ENCODE results near the gene ANKRD37. TPM values are rescaled to one million over a fixed set of nuclear protein-coding genes. Genes with fewer than 3 reads are reported as not detected.

ANKRD37 gene
- total RNA-seq, 2 experiments from 2014 or later: 51.2 to 54.6 TPM

- DNase-seq (no peak), ATAC-seq (no peak)
- no peak for TF ChIP-seq CTCF (IDR thresholded peaks at IDR 0.05)
- intact Hi-C loops (cut with micrococcal nuclease): no loop called here
- Mint-ChIP-seq H3K27ac (no peak overlapping the region), H3K4me1 (ENCODE audit: low read depth) (peaks cover 9% of the 10 kb centered on the region), H3K27me3 (peaks cover 16% of the 10 kb centered on the region), H3K36me3 (ENCODE audit: low read depth) (peaks cover 7% of the 10 kb centered on the region), H3K9me3 (peaks cover 7% of the 10 kb centered on the region), H3K4me3 (no peak overlapping the region)
- POLR2A ChIA-PET: no interaction called here
- CTCF ChIA-PET: no interaction called here
Measured at GRCh38 chr4:185382754-185383153, 13.9 kb upstream of the ANKRD37 start.

- intact Hi-C loops (cut with micrococcal nuclease): no loop called here
- Mint-ChIP-seq H3K27ac (no peak overlapping the region), H3K36me3 (ENCODE audit: low read depth) (peaks cover 4% of the 10 kb centered on the region), H3K27me3 (peaks cover 16% of the 10 kb centered on the region), H3K4me1 (ENCODE audit: low read depth) (peaks cover 9% of the 10 kb centered on the region), H3K4me3 (no peak overlapping the region), H3K9me3 (peaks cover 7% of the 10 kb centered on the region)
- CTCF ChIA-PET: no interaction called here
- ATAC-seq: no peak
- no peak for DNase-seq
- TF ChIP-seq CTCF (IDR thresholded peaks at IDR 0.05): no peak
- POLR2A ChIA-PET: no interaction called here
Measured at GRCh38 chr4:185383451-185383850, 13.2 kb upstream of the ANKRD37 start.

- ChIA-PET POLR2A (no interaction called here), CTCF (no interaction called here)
- no peak for DNase-seq
- intact Hi-C loops (cut with micrococcal nuclease): no loop called here
- Mint-ChIP-seq H3K4me1 (ENCODE audit: low read depth) (peaks cover 9% of the 10 kb centered on the region), H3K27me3 (peaks cover 16% of the 10 kb centered on the region), H3K9me3 (peaks cover 7% of the 10 kb centered on the region), H3K36me3 (ENCODE audit: low read depth) (peaks cover 4% of the 10 kb centered on the region), H3K27ac (no peak overlapping the region), H3K4me3 (no peak overlapping the region)
- ATAC-seq: no peak
- no peak for TF ChIP-seq CTCF (IDR thresholded peaks at IDR 0.05)
Measured at GRCh38 chr4:185384061-185384460, 12.6 kb upstream of the ANKRD37 start.

- intact Hi-C loops (cut with micrococcal nuclease): no loop called here
- H3K9me3 Mint-ChIP-seq: peaks cover 7% of the 10 kb centered on the region
- no peak overlapping the region for H3K4me3 Mint-ChIP-seq
- H3K27me3 Mint-ChIP-seq: peaks cover 16% of the 10 kb centered on the region
- ChIA-PET CTCF (no interaction called here), POLR2A (no interaction called here)
- peaks cover 9% of the 10 kb centered on the region for H3K4me1 Mint-ChIP-seq (ENCODE audit: low read depth)
- H3K36me3 Mint-ChIP-seq (ENCODE audit: low read depth): peaks cover 6% of the 10 kb centered on the region
- H3K27ac Mint-ChIP-seq: no peak overlapping the region
- TF ChIP-seq CTCF (IDR thresholded peaks at IDR 0.05): no peak
- ATAC-seq (no peak), DNase-seq (no peak)
Measured at GRCh38 chr4:185384930-185385331, 11.7 kb upstream of the ANKRD37 start.

- H3K36me3 Mint-ChIP-seq (ENCODE audit: low read depth): peaks cover 8% of the 10 kb centered on the region
- no peaks in the 10 kb centered on the region for H3K9me3 Mint-ChIP-seq
- peaks cover 16% of the 10 kb centered on the region for H3K27me3 Mint-ChIP-seq
- no peak for ATAC-seq
- H3K4me3 Mint-ChIP-seq: no peak overlapping the region
- CTCF ChIA-PET: no interaction called here
- peaks cover 9% of the 10 kb centered on the region for H3K4me1 Mint-ChIP-seq (ENCODE audit: low read depth)
- H3K27ac Mint-ChIP-seq: no peak overlapping the region
- intact Hi-C loops (cut with micrococcal nuclease): no loop called here
- DNase-seq: no peak
- TF ChIP-seq CTCF (IDR thresholded peaks at IDR 0.05): no peak
- POLR2A ChIA-PET: no interaction called here
Measured at GRCh38 chr4:185387957-185388356, 8.7 kb upstream of the ANKRD37 start.
